HG02852 (cell line): ENCODE results near the gene CCDC77.

ENCODE experiments used
- ATAC-seq: cut with Tn5 transposase; IDR thresholded peaks from one replicate; pipeline ENCODE4 v1.9.1; 2021; ENCODE audit warnings: mild to moderate bottlenecking, moderate library complexity; ENCODE audit not compliant: unreplicated experiment

Gene CCDC77

GRCh38 chr12:479161-479560, 77.7 kb downstream of the CCDC77 start:
- ATAC-seq, result no peak

- no peak for ATAC-seq
Observed at GRCh38 chr12:480831-481816, 79.7 kb downstream of the CCDC77 start.

- ATAC-seq, result no peak
Observed at GRCh38 chr12:482061-482460, 80.6 kb downstream of the CCDC77 start.

DNA sequence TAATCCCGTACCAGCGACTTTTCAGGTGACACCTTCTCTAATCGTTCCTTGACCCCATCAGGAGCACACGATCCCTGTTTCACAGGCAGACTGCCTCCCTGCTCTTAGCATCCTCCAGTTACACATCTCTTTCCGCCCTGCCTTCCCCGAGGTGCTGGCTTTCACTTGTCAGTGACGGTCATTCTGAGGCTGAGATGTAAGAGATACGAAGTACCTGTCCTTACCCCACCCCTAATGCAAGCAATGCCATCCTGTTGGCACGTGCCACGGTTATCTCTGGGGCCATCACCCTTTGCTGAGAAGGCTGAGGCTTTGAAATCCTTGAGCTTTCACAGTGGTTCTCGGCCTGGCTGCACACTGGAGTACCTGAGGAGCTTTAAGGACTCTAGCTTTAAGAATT, 82.7 kb downstream of the CCDC77 start:
- no peak for ATAC-seq

DNA sequence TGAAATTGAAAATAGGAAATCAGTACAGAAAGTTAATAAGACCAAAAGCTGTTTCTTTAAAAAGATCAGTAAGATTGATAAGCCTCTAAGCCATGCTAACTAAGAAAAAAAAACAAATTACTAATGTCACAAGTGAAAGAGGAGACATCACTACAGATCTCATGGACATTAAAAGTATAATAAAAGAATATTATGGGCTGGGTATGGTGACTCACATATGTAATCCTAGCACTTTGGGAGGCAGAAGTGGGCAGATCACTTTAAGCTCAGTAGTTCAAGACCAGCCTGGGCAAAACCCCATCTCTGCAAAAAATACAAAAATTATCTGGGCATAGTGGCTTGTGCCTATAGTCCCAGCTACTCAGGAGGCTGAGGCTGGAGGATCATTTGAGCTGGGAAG, 88.8 kb downstream of the CCDC77 start:
- ATAC-seq, result no peak
